ENCODE results near the gene NAA16.
"Not testable (repeated sequence)": the region's sequence is repeated elsewhere in the genome, so short reads cannot be mapped to it uniquely, and the experiment has no call there.

Gene NAA16

DNA sequence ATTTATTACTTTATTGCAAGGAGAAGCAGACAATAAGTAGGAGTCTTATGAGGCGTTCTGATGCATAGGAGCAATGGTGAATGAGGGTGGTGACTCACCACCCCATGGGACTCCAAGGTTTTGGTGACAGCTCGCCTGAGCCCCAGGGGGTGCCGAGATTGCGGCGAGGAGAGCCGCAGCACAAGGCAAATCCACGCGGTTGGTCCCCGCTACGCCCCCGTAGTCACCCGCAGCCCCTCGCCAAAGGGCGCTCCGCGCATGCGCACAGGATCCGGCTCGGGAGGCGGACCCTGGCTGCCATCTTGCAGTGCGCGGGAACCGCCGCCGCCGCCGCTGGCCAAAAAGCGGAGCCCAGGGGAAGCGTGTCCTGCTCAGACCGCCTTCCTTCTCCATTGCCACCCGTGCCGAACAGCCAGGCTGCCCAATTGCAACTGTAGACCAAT lies at the start of gene NAA16:
Gene NAA16, plus strand, starts transcription at position 305 of the 443 bp plus-strand sequence. CDS start 262 bp downstream, outside the sequence.
- DNase-seq, result peak; percentile 94 to 97 (median 95)

DNA sequence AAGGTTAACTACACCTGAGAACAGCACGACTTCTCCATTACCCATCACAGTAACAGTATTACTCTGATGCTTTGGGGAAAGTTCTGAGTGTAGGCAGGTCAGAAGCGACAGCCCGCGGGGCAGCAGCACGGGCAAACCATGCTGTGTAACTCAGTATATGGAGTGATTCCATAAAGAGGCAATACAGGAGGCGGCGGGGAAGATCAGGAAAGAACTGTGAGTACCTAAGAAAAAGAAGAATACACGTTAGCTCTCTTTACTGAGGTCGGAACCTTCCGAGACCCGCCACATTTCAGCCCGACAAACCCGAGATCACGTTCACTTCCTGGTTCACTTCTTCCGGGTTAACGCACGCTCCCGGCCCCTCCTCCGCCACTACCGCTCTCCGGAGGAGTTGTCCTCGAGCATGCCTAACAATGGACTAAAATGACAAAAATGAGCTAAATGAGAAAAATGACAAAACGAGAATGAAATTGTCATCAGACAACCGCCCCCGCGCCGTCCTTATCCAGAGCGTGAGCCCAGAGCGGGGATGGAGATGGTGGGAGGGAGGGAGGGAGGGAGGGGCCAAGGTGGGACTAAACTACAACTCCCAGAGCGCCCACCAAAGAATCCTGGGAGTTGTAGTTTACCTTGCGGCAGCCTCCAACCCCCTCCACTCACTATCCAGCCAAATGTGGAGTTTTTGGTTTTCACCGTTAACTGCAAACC lies 47.7 kb upstream of the NAA16 start, which contains the start of gene MTRF1:
Gene MTRF1, minus strand, starts transcription at position 316 of the 711 bp plus-strand sequence. CDS start 2,669 bp downstream, outside the sequence.
- peak; percentile 77 to 84 (median 81) for DNase-seq

- DNase-seq, result no peak
Measured at GRCh38 chr13:41267106-41267505, 44.0 kb upstream of the NAA16 start.

DNA sequence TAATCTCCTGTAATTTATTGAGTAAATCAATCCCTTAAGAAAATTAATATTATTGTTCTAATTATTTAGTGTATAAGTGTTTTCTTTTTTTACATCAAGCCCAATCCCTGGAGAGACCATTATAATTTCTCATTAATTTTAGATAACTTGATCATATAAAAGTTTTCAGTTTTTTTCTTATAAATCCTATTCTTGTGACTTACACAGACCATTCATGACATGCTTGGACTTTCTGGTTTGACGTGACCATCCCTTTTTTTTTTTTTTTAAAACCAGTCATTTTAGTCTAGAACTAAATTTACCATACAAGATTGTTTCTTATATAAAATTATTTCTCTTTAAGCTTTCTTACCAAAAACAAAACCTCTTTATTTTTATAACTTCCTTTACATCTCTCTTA lies 42.3 kb upstream of the NAA16 start:
- peak; percentile 8 to 44 (median 24) for DNase-seq

- no peak for DNase-seq
Measured at GRCh38 chr13:41271456-41272285, 39.4 kb upstream of the NAA16 start.

DNA sequence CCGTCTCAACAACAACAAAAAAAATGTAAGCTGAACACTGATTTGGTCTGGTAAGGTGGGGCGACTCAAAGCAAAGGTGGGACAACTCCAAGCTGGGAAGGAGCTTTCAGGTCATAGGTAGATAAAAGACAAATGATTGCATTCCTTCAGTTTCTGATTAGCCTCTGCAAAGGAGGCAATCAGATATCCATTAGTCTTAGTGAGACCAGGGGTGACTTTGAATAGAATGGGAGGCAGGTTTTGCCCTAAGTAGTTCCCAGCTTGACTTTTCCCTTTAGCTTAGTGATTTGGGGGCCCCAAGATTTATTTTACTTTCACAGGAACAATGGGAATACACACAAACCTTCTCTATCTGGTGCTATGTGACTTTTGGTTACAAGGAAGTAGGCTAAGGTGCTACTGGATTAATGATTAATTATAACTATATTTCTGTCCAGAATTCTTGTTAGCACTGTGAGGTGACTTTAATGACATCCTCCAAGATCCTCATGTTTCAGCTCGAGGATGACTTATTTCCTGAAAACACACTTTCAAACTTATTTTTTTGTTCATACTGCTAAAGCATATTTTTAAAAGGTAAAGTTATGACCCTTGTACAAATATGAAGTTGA lies 37.1 kb upstream of the NAA16 start:
- no peak for DNase-seq

DNA sequence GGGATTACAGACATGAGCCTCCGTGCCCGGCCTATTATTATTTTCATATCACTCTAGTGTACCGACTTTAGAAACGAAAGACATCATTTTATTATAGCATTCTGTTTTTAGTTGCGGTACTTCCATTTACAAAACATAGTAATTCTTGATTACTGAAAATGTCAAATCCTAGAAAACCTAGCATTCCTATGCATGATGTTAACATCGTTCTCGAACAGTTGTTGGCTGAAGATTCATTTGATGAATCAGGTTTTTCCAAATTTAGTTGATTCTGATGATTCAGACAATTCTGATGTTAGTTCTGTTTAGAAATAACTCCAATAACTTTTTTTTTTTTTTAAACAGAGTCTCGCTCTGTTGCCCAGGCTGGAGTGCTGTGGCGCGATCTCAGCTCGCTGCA lies 36.2 kb upstream of the NAA16 start:
- no peak for DNase-seq

DNA sequence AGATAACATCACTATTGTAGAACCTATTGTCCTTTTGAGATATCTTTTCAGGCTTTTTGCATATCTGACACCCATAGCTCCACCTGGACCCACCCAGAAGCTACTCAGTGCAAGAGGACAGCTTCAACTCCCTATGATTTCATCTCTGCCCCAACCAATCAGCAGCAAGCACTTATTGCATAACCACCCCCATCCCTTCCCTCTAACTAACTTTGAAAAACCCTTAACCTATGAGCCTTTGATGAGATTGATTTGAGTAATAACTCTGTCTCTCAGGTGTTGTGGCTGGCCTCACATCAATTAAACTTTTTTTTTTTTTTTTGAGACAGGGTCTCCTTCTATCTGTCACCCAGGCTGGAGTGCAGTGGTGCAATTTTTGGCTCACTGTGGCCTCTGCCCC lies 34.2 kb upstream of the NAA16 start:
- no peak for DNase-seq

GRCh38 chr13:41279156-41279555 lies 31.9 kb upstream of the NAA16 start:
- DNase-seq, result not testable (repeated sequence)

GRCh38 chr13:41282129-41282571 lies 28.9 kb upstream of the NAA16 start:
- DNase-seq, result peak; percentile 47 to 69 (median 67)

GRCh38 chr13:41284512-41285288 lies 26.4 kb upstream of the NAA16 start:
- peak in 1 of 3 donors; percentile 5 for DNase-seq

- no peak for DNase-seq
Measured at GRCh38 chr13:41286370-41286769, 24.7 kb upstream of the NAA16 start.

GRCh38 chr13:41289463-41289881 lies 21.6 kb upstream of the NAA16 start:
- no peak for DNase-seq

DNA sequence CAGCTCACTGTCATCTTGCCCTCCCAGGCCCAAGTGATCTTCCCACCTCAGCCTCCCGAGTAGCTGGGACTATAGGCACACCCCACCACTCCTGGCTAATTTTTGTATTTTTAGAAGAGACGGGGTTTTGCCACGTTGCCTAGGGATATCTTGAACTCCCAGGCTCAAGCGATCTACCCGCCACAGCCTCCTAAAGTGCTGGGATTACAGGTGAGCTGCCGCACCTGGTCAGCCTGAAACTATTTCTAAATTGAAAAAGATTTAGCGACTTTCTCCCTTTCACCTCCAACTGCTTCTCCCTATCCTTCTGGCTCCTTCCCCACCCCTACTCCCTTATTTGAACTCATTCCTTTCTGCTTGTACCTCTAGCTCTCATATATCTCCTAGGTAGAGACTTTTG lies 19.8 kb upstream of the NAA16 start:
- no peak for DNase-seq

GRCh38 chr13:41293272-41293671 lies 17.8 kb upstream of the NAA16 start:
- DNase-seq, result no peak

- no peak for DNase-seq
Measured at GRCh38 chr13:41294914-41295313, 16.2 kb upstream of the NAA16 start.

DNA sequence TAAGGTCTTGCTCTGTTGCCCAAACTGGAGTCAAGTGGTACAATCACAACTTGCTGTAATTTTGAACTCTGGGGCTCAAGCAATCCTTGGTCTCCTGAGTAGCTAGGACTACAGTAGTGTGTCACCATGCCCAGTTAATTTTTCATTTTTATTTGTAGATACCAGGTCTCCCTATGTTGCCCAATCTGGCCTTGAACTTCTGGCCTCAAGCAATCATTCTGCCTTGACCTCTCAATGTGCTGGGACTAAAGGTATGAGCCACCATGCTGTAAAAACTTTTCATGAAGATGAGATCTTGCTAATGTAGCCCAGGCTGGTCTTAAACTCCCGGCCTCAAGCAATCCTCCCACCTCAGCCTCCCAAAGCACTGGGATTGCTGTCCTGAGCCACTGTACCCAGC lies 15.1 kb upstream of the NAA16 start:
- no peak for DNase-seq

- no peak for DNase-seq
Measured at GRCh38 chr13:41296879-41297646, 14.0 kb upstream of the NAA16 start.

DNA sequence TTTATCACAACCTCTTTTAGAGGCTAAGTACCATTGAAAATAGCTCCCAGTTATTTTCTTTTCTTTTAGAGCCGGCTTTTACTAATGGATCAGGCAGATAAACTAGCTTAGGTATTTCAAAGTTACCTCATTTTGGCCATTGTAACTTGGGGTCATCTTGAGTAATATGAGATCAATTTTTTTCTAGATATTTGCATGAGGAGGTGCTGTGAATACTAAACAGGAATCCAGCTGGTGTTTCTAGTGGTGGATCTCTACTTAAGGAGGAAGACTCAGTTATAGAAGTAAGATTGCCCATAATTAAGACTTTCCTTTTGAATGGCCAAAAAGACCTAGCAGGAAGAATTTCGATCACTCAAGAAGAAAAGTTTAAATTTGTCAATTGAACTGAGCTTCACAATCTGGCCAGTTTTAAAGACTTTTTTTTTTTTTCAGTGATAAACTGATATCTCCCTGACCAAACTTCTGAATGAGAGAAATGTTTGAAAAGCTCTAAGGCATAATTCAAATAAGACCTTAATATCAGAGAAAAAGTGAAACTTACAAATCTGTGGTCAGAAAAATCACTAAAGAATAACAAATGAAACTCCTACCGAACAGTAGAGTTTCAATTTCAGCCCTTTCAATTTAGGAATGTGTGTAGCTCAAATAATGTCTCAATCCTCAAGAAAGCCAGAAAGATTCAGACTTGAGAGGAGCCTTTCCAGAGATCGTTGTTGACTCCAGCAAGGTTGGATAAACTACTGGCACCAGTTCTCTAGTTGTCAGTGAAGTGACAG lies 11.6 kb upstream of the NAA16 start:
- no peak for DNase-seq

- DNase-seq, result no peak
Measured at GRCh38 chr13:41302743-41303142, 8.3 kb upstream of the NAA16 start.

GRCh38 chr13:41304551-41304950 lies 6.5 kb upstream of the NAA16 start:
- no peak for DNase-seq
